Stimulated activated naive CD4-positive, alpha-beta T cell treated with Interleukin-2 at 50 U/mL for 16 hours (primary cell): ENCODE results near the gene ASIC1.
A peak's percentile ranks its signal among the peaks of the same experiment; 100 is the strongest.
"Not testable (repeated sequence)": the region's sequence is repeated elsewhere in the genome, so short reads cannot be mapped to it uniquely, and the experiment has no call there.

ENCODE experiments used
- DNase-seq: peaks from one replicate; lab custom pipeline; 2025; lab: John Stamatoyannopoulos, UW

Gene ASIC1

GRCh38 chr12:50057000-50057841 is at the start of gene ASIC1:
ASIC1 (plus strand) TSS chr12:50057596; CDS start chr12:50058767, 1,171 bp downstream.
- peak; percentile 38 for DNase-seq

- DNase-seq: no peak
Observed at GRCh38 chr12:50013361-50014147, 43.8 kb upstream of the ASIC1 start.

GRCh38 chr12:50014342-50014741 is 43.1 kb upstream of the ASIC1 start:
- no peak for DNase-seq

- no peak for DNase-seq
Observed at GRCh38 chr12:50016501-50017475, 40.6 kb upstream of the ASIC1 start.

GRCh38 chr12:50017641-50018040 is 39.8 kb upstream of the ASIC1 start:
- DNase-seq: no peak

- DNase-seq: no peak
Observed at GRCh38 chr12:50018154-50018553, 39.2 kb upstream of the ASIC1 start.

GRCh38 chr12:50018968-50019367 is 38.4 kb upstream of the ASIC1 start:
- DNase-seq: no peak

GRCh38 chr12:50019524-50019923 is 37.9 kb upstream of the ASIC1 start:
- no peak for DNase-seq

GRCh38 chr12:50021031-50021430 is 36.4 kb upstream of the ASIC1 start:
- no peak for DNase-seq

- DNase-seq: no peak
Observed at GRCh38 chr12:50022903-50023302, 34.5 kb upstream of the ASIC1 start.

GRCh38 chr12:50024227-50024626 is 33.2 kb upstream of the ASIC1 start:
- no peak for DNase-seq

GRCh38 chr12:50024805-50025186 is 32.6 kb upstream of the ASIC1 start:
- no peak for DNase-seq

- DNase-seq: peak; percentile 93
Observed at GRCh38 chr12:50025187-50026059, 32.0 kb upstream of the ASIC1 start, which contains the start of gene RACGAP1. RACGAP1 (minus strand) TSS chr12:50025494; CDS start chr12:50016715, 8,779 bp downstream.

GRCh38 chr12:50026691-50027090 is 30.7 kb upstream of the ASIC1 start:
- no peak for DNase-seq

- not testable (repeated sequence) for DNase-seq
Observed at GRCh38 chr12:50030449-50030848, 26.9 kb upstream of the ASIC1 start.

- DNase-seq: no peak
Observed at GRCh38 chr12:50032515-50032853, 24.9 kb upstream of the ASIC1 start.

GRCh38 chr12:50032854-50033581 is 24.4 kb upstream of the ASIC1 start:
- DNase-seq: no peak

GRCh38 chr12:50038336-50038735 is 19.1 kb upstream of the ASIC1 start:
- DNase-seq: no peak

GRCh38 chr12:50039151-50039835 is 18.1 kb upstream of the ASIC1 start:
- DNase-seq: peak; percentile 78

GRCh38 chr12:50040657-50041056 is 16.7 kb upstream of the ASIC1 start:
- DNase-seq: no peak
